K562 (cell line): Measurements from ENCODE around the gene GPS2.

Experiments
- CEBPZ ChIP-seq: fragments of 150-350 bp; IDR thresholded peaks from 2 replicates; pipeline ENCODE4 v1.6.1; 2014; ENCODE audit warnings: low read depth, mild to moderate bottlenecking, low read length, borderline replicate concordance
- GTF2A2 ChIP-seq: IDR thresholded peaks from 2 replicates; pipeline ENCODE4 v1.6.1; 2016; ENCODE audit warnings: mild to moderate bottlenecking, missing genetic modification characterization, missing compliant biosample characterization
- ZNF407 ChIP-seq: fragments of 450-650 bp; IDR thresholded peaks from 2 replicates; pipeline ENCODE4 v1.6.1; 2016; ENCODE audit warnings: low read depth

- TF ChIP-seq CEBPZ (no peak), ZNF407 (no peak), GTF2A2 (tag) (no peak)
Observed at GRCh38 chr17:7330638-7331015, 15.5 kb upstream of the GPS2 start.
